ENCODE measurements around the gene DNER.

DNA sequence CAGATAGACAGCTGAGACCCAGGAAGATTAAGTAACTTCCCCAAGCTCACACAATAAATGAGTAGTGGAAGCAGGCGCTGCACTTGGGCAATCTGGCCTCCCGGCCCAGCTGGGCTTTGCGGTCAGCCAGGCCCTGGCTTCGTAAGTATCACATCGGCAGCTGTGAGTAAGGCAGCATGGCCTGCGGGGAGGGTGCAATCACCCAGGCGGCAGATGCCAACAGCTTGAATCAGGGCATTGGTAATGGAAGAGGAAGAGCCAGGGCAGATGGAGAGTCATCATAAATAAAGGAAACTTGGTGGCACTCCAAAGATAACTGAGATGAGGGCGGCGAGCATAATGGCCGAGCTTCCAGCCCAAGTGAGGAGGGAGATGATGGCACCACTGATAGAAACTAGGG is 225.3 kb downstream of the DNER start:
- TF ChIP-seq, protein P1, sequence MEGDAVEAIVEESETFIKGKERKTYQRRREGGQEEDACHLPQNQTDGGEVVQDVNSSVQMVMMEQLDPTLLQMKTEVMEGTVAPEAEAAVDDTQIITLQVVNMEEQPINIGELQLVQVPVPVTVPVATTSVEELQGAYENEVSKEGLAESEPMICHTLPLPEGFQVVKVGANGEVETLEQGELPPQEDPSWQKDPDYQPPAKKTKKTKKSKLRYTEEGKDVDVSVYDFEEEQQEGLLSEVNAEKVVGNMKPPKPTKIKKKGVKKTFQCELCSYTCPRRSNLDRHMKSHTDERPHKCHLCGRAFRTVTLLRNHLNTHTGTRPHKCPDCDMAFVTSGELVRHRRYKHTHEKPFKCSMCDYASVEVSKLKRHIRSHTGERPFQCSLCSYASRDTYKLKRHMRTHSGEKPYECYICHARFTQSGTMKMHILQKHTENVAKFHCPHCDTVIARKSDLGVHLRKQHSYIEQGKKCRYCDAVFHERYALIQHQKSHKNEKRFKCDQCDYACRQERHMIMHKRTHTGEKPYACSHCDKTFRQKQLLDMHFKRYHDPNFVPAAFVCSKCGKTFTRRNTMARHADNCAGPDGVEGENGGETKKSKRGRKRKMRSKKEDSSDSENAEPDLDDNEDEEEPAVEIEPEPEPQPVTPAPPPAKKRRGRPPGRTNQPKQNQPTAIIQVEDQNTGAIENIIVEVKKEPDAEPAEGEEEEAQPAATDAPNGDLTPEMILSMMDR (IDR thresholded peaks at IDR 0.05) = no peak
- TF ChIP-seq POLR2A (IDR thresholded peaks at IDR 0.05) = no peak
